ENCODE data around the gene HTR1D.
A peak's percentile ranks its signal among the peaks of the same experiment; 100 is the strongest.

The HTR1D gene

DNA sequence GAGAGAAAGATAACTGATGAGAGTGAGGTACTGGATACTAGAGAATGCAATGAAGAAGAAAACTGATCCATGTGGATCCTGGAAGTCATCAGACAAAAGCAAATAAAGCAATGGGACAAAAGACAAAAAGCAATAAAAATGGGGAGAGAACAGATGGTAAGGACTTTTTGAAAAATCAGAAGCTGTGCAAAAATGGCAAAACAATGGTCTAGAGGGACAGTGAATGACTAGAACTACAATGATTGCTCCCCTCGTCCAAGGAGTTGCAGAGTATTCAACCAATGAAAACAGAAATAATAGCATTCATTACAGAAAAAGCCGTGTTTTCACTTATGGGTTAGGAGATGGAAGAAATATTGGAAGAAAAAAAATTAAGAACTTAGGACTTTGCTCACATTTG, 67.2 kb downstream of the HTR1D start:
- peak in 1 of 2 experiments; percentile 33 for DNase-seq

DNA sequence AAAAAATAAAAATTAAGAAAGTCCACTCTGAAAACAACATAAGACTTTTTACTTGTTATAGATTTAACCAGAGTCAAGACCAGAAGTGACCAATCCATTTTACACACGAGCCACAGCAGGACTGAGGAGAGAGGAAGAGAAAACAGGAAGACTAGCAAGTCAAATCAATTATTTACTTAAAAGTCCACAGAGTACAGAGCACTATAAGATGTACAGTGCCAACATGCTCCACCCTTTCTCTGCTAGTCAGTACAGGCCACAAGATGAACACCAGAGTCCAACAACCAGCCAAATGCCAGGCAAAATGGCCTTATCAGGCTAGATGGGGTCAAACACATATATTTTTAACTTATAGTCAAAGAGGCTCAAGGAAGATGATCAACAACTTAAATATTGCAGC, 68.2 kb downstream of the HTR1D start:
- no peak for DNase-seq

DNA sequence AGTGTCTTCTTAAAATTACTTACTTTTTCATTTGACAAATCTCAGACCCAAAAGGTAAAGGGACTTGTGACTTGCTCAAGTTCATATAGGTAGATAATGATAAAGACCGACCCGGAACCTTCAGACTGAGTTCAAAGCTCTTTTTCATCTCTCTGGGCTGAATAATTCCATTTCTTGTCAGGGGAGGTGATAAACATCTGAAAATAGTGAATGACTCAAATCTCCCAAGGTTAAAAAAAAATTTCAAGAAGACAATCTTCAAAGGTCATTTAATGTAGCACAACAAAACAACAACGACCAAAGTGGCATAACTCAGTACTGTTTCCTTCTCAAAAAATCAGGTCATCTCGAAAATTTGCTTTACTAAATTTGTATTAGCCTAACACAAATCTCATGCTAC, 69.2 kb downstream of the HTR1D start:
- no peak for DNase-seq
